GM21786 (cell line): ENCODE data around the gene CDCA7L.
"Not testable (repeated sequence)": the region's sequence is repeated elsewhere in the genome, so short reads cannot be mapped to it uniquely, and the experiment has no call there.

ENCODE experiments used
- ATAC-seq: cut with Tn5 transposase; IDR thresholded peaks from one replicate; pipeline ENCODE4 v1.9.1; 2021; ENCODE audit not compliant: unreplicated experiment

CDCA7L gene

DNA sequence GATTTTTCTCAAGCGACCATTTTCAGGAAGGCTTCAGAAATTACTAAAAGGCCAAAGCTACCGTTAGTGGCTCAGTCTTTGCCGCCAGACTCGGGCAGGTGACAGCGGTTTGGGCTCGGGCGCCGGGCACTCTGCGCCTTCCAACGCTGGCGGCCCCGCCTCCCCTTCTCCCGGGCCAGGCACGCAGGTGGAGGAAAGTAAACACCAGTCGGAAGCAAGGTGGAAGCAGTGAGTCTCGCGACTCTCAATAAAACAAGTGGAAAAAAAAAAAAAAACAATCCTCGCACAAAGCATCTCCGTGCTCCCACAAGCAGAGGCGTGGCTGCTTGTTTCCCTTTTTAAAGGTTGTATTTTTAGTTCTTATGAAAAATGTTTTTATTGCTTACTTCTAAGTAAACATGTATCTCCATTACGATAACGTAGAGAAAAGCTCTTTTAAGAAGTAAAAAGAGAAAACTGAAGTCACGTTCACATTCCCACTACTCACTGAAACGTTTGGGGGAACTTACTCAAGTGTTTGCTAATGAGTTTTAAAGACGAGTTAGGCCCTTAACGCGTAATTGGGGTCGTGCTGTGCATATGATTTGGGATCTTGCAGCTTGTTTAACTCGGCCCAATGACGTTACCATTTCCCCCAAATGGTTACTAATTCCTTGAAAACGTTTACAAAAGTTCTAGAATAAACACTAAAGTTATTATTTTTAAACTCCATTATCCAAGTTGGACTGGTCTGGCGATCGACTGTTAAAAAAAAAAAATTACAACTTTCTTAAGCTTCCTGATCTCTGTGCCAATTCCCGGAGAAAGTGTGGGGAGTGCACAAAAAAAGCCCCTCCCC is 864 bp downstream of the CDCA7L start:
- no peak for ATAC-seq

DNA sequence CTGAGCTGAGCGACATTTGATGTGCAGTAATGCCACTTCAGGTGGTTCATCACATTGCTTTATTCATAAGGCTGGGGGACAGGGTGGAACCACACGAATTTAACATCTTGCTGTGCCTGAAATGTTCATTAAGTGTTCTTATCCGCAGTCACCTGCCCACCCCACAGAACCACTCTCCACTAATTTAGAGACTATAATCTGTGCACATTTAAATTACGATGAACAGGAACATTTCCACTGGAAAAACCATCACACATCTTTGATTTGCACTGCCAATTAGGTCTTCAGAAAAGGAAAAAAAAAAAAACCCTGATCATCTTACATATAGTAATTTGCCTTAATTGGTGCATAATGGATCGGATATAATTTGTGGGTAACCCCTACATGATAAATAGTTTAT is 2.3 kb downstream of the CDCA7L start:
- ATAC-seq, result no peak

DNA sequence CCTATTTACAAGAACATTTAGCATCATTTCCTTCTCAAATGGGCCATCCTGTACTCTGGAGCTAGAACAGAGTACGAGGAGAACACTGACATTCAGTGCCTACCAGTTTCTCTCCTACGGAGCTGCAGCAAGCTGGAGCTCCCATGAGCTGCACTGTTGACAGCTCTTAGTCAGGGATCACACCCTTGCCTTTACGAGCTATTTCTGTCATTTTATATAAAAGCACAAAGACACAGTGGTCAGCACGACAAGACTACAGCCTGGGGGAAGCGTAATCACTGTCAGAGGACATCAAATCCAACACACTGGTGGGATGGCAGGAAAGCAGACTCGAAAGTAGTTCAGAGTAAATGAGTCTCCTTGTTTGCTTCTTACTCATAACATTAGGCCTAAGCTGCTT is 2.7 kb downstream of the CDCA7L start:
- no peak for ATAC-seq

DNA sequence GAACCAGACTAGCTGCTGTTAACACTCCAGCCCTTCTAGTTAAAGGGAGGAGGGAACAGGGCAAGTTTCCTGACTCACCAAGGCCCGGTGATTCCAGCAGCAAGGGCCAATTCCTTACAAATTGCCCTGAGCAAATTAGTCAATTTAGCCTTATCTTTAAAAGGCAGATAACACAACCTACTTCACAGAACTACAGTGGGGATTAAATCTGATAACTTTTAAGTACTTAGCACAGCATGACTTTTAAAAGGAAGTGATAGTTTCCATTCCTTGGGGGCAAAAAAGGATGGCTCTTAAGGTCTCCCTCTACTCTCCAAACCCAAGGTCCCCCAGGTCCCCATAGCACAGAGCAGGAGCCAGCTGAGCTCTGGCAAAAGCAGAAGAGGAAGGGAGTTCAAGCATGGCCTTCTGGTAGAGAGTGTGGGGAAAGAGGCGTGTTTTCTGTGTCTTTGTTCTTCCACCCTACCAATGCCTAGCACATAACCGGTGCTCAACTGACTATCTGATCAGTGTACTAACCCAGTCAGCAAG is 4.0 kb downstream of the CDCA7L start:
- ATAC-seq, result peak; percentile 21

DNA sequence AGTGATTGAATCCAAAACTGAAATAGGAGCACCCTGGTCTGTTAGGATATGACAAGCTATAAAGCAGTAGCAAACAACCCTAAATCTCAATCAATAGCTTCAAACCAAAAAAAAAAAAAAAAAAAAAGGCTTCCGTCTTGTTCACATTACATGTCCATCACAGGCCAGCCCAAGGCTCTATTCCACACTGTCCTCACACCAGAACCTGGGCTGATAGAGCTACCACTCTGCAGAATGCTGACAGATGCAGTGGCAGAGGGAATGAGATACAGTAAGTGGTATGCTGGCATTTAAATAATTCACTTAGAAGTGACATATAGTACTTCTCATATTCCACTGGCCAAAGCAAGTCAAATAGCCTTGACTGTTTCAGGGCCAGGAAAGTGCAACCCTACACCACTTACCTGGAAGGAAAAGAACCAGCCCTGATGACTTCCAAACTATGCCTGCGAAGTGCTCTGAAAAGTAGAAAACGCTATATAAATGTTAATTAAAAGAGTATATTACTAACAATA is 5.8 kb downstream of the CDCA7L start:
- ATAC-seq, result no peak

DNA sequence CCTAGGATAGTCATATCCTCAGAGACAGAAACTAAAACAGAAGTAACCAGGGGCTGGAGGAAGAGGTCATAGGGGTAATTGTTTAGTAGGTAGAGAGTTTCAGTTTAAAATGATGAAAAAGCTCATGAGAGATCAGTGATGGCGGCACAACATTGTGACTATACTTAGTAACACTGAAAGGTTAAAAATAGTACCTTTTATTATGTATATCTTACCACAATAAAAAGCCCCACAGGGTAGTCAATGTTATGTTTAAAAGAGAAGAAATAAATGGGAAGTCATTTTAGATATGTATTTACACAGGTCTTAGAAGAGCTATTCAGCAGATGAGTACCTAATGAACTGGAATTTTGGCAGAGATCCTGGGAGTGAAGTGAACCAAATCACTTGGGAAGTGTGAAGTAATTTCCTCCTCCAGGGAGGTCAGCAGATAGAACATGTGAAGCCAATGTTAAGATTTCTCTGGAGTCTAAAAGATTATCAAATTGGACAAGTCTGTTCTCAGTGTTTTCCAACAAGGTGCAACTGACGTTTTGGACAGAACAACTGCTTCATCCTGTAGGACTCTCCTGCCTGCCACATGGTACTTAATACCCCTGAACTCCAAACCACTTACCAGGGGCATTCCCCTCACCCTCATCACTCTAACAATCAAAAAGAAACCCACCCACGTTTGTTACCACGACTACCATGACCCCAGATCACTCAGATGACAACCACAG is 6.4 kb downstream of the CDCA7L start:
- ATAC-seq, result peak; percentile 64

DNA sequence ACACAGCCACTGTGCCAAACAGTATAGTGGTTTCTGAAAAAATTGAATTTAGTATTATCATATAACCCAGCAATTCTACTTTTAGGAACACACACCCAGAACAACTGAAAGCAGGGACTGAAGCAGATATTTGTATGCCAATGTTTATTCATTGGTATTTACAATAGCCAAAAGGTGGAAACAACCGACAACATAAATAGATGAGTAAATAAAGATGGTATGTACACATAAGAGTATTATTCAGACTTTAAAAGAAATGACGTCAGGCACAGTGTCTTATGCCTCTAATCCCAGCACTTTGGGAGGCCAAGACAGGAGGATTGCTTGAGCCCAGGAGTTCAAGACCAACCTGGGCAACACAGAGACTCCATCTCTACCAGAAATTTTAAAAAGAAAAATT is 7.2 kb downstream of the CDCA7L start:
- ATAC-seq, result no peak

DNA sequence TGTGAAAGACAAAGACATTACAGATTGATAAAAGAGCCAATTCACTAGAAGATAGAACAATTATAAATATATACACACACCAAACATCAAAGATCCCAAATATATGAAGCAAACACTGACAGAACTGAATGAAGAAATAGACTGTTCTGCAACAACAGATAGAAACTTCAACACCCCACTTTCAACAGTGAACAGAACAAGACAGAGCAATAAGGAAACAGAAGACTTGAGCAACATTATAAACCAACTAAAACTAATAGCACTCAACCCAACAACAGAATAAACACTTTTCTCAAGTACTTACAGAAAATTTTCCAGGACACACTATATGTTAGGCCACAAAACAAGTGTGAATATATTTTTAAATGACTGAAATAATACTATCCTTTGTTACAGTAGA is 10.9 kb downstream of the CDCA7L start:
- no peak for ATAC-seq

DNA sequence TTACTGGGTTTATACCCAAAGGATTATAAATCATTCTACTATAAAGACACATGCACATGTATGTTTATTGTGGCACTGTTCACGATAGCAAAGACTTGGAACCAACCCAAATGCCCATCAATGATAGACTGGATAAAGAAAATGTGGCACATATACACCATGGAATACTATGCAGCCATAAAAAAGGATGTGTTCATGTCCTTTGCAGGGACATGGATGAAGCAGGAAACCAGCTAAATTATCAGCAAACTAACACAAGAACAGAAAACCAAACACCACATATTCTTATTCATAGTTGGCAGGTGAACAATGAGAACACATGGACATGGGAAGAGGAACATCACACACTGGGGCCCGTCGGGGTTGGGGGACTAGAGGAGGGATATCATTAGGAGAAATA is 12.4 kb downstream of the CDCA7L start:
- ATAC-seq, result not testable (repeated sequence)

DNA sequence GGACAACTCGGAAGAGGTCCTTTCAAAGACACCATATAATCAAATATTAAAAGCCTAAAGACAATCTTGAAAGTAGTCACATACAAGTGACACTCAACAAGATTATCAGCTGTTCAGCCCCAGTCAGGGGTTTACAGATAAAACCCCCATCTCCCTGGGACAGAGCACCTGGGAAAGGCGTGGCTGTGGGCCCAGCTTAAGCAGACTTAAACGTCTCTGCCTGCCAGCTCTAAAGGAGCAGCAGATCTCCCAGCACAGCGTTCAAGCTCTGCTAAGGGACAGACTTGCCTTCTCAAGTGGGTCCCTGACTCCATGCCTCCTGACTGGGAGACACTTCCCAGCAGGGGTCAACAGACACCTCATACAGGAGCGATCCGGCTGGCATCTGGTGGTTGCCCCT is 18.0 kb downstream of the CDCA7L start:
- ATAC-seq, result no peak

DNA sequence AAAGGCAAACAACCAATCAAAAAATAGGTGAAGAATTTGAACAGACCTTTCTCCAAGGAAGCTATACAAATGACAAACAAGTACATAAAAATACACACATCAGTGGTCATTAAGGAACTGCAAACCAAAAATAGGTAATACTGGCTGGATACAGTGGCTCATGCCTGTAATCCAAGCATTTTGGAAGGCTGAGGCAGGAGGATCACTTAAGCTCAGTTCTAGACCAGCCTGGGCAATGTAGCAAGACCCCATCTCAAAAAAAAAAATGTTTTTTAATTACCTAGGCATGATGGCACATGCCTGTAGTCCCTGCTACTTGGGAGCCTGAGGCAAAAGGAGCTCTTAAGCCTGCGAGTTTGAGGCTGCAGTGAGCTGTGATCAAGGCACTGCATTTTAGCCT is 19.3 kb downstream of the CDCA7L start:
- ATAC-seq, result no peak

DNA sequence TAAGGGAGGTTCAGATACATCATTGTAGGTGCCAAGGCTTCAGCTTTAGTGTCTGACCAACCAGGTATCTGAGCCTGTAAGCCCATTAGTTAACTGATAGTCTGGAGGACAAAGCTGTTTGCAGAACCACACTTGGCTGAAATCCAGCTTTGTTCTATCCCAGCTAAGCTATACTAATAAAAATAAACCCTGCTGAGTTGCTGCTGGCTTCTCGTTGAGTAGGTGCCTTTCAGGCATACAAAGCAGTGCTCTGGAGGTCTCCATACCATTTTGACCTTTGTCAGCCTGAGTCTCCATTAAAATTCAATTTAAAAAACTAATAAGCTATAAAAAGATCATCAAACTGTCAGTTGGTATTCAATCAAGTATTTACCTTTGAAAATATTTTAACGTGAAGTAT is 22.0 kb downstream of the CDCA7L start:
- ATAC-seq, result no peak

DNA sequence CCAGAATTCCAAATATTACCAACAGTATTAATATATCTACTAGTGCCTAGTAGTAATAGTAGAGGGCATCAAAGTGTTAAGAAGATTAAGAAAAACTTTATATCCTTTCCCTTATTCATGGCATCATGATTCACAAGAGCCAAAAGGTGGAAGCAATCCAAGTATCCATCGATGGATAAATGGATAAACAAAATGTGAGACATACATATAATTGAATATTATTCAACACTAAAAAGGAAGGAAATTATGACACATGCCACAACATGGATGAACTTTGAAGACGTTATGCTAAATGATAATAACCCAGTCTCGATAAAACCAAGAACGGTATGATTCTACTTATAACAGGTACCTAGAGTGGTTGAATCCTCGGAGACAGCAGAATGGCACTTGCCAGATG is 23.1 kb downstream of the CDCA7L start:
- no peak for ATAC-seq

DNA sequence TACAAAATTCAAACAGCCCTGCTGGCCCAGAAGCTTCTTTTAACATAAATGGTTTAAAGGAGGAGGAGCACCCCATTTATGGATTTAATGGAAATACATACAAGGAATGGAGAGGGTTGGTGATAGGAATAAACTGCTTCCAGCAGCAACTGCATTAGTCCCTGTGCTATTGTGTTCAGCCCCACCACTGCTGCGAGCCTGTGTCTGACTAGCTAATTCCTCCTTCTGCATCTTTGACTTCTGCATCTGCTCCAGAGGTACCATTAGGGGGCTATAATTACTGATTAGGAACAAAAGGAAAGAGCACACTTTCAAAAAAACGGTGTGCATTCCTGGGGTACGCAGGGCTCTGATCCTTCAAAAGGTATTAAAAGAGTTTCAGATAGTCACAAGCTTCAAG is 24.8 kb downstream of the CDCA7L start:
- ATAC-seq, result no peak

DNA sequence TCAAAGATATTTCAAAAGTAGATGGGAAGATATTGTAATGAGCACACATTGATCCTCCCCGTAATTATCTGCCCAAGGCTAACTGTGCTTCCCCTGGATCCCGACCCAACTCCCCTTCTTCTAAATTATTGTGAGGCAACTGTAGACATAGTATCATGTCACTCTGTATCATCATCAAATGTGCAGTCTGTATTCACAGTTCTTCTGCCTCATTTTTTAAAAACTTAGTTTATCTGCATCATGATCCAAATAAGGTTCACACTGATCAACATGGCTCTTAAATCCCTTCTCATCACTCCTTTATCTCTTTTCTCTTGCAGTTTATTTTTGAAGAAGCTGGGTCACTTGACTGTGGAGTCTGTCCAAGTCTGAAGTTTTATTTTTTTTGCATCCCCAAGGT is 27.5 kb downstream of the CDCA7L start:
- no peak for ATAC-seq

DNA sequence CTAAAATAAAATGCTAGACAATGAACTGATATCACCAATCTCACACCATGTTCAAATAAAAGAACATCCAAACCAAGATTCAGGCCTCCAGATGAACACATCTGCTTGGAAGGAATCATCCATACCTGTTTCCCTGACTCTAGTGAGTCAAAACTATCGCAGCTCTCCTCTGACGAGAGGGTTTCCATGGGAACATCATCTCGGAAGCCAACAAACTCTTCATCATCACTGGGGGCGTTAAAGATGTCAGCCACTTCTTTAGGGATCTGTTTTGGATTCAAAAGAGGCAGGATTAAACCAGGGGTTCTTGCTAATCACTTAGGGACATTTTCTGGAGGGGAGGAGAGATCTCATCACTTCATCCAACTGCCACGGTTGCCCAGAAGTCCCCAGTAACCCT is 29.1 kb downstream of the CDCA7L start:
- ATAC-seq, result no peak

DNA sequence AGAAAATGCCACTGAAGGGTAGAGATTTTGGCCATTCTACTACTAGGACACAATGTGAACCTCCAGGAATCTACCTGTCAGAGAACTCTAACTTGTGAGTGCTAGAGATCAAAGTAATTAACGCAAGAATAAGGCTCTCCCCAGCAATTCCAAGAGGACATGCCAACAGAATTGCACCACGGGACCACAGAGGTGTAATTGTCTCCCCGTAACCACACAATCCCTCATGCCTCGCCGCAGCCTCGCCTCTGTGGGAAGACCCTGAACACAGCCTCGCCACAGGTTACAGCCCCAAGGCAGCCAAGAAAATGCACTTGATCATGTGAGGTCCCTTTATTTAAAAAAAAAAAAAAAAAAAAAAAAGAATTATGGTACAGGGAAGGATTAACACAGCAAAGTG is 29.5 kb downstream of the CDCA7L start:
- no peak for ATAC-seq

DNA sequence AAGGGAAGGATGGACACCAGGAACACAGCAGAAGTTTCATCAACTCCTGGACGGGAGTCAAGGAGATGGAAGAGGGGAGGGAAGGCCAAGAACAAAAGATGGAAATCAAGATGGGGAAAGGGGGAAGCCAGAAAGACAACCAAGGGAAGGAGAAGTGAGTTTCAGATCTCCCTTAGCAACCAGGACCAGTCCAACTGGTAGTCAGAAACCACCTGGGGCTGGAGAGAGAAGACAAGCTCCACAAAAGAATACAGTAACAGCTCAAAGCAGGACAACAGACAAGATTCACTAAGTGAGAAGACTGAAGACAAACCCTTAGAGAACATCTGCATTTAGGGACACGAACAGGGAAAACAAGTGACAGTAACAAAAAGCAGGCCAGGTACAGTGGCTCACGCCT is 30.6 kb downstream of the CDCA7L start:
- no peak for ATAC-seq

DNA sequence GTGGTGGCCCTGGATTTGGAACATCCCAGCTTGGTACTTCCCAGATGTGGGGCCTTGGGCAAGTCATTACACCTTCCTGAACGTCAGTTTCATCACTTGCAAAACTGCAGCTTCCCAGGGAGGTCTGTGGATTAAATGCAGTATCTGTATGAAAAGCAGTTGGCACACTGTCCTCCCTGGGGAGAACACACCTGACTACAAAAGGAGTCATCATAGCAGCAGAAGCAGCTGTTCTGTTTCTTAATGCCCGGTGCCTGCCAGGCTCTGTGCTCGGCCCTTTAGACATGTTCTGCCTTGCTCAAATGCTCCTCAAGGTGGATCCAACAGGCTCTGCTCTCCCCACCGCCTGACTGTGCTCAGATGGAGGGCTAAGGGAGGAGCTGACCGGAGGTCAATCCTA is 31.0 kb downstream of the CDCA7L start:
- ATAC-seq, result no peak

DNA sequence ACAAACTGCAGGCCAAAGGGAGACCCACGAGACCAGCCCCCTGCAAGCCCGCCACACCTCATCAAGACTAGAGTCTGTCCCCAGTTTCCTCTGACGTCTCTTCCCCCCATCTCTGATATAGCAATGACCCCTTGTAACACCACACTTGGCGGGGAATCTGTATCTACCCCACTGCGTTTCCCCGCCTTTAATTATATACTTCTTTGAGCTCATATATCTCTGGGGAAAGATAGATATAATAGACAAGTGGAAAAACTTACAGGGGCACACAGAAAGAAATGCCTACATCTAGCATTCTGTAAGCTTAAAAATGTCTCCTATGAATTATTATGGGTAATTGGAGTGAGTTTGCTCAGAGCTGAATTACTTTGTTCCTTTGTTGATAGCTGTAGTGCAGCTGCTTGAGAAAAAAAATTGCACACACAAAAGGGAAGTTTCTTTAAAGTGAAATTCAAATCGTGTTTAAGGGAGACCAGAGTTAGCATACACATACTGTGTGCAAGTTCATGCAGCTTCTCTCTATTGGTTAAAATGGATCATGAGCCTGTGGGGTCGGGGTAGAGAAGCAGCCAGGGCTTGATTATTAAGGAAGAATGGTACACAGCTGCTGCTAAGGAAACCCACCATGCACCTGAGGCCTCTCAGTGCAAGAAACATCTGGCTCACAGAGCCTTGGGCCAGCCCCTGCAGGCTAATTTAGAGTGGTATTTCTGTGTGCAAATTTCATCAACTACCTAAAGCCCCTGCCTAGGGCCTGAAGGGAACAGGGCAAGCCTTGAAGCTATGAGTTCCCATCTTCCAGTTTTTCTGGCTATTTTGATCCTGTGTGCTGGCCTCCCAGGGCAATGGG is 32.5 kb downstream of the CDCA7L start:
- ATAC-seq, result no peak

DNA sequence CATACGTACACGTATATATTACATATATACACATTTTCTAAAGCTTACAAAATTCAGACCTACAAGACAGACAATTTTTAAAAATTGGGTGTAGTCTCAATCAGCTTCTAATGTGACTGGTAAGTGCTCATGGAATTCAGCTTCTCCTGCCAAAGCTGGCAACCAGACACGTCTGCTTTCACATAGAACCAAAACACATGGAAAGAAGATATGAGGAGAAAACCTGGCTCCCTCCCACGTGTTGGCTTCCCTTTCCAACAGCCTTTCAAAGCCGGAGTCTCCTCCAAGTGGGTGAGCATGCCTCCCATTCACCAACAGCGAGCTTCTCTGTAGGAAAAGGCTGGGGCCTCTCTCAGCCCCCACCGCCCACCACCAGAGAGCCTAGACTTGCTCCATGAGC is 33.4 kb downstream of the CDCA7L start:
- ATAC-seq, result no peak
